Measurements from ENCODE around the gene C16orf54.
"Not testable (repeated sequence)": the region's sequence is repeated elsewhere in the genome, so short reads cannot be mapped to it uniquely, and the experiment has no call there.

The C16orf54 gene

GRCh38 chr16:29769507-29769906 is 23.7 kb upstream of the C16orf54 start:
- DNase-seq (ENCODE audit: low read depth) = no peak

GRCh38 chr16:29767062-29767461 is 21.3 kb upstream of the C16orf54 start:
- DNase-seq (ENCODE audit: low read depth) = no peak

GRCh38 chr16:29766571-29766970 is 20.8 kb upstream of the C16orf54 start:
- no peak for DNase-seq (ENCODE audit: low read depth)

- DNase-seq (ENCODE audit: low read depth) = no peak
Measured at GRCh38 chr16:29765167-29766032, 19.6 kb upstream of the C16orf54 start.

DNA sequence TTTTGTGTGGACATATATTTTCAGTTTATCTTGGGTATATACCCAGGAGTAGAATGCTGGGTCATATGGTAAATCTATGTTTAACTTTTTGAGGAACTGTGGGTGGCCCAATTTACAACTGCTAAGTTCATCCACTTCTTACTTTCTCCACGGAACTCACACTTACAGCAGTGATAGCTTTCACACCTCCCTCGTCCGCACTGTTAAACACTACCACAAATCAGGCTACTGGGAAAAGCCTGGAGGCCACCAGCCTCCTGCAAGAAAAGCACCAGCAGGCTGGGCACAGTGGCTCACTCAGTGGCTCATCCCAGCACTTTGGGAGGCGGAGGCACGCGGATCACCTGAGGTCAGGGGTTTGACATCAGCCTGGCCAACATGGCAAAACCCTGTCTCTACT is 17.5 kb upstream of the C16orf54 start:
- DNase-seq (ENCODE audit: low read depth) = no peak

DNA sequence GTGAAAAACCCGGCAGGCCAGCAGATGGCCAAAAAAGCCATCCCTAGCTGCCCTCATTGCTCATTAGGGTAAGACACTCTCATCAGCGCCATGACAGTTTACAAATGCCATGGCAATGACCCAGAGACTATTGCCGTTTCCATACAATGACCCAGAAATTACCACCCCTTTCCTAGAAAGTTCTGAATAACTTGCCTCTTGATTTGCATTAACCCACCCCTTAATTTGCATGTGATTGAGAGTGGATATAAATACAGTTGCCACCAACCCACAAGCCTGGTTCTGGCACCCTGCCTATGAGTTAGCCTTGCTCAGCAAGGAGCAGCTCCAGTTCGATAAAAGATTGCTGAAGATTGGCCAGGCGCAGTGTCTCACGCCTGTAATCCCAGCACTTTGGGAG is 16.1 kb upstream of the C16orf54 start:
- no peak for DNase-seq (ENCODE audit: low read depth)

DNA sequence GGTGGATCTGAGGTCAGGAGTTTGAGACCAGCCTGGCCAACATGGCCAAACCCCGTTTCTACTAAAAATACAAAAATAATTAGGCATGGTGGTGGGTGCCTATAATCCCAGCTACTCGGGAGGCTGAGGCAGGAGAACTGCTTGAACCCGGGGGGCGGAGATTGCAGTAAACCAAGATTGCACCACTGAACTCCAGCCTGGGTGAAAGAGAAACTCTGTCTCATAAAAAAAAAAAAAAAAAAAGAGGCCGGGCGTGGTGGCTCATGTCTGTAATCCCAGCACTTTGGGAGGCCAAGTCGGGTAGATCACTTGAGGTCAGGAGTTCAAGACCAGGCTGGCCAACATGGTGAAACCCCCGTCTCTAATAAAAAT is 15.5 kb upstream of the C16orf54 start:
- DNase-seq (ENCODE audit: low read depth) = not testable (repeated sequence)

GRCh38 chr16:29760567-29761279 is 14.9 kb upstream of the C16orf54 start:
- no peak for DNase-seq (ENCODE audit: low read depth)

GRCh38 chr16:29757950-29758466 is 12.2 kb upstream of the C16orf54 start:
- DNase-seq (ENCODE audit: low read depth) = no peak

GRCh38 chr16:29757086-29757485 is 11.3 kb upstream of the C16orf54 start:
- not testable (repeated sequence) for DNase-seq (ENCODE audit: low read depth)

DNA sequence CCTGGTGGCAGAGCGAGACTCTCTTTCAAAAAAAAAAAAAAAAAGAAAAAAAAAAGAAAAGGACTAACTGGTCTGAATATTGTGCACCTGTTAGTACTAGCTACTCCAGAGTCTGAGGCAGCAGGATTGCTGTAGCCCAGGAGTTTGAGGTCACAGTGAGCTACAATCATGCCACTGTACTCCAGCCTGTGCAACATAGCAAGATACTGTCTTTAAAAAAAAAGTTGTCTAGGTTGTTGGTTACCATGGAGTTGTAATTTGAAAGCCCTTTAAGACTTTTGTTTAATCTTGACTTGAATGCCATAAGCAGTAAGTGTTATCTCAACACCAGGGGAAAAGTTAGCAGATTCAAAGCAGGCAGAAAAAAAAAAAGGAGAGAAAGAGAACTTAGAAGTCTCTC is 10.9 kb upstream of the C16orf54 start:
- DNase-seq (ENCODE audit: low read depth) = no peak

DNA sequence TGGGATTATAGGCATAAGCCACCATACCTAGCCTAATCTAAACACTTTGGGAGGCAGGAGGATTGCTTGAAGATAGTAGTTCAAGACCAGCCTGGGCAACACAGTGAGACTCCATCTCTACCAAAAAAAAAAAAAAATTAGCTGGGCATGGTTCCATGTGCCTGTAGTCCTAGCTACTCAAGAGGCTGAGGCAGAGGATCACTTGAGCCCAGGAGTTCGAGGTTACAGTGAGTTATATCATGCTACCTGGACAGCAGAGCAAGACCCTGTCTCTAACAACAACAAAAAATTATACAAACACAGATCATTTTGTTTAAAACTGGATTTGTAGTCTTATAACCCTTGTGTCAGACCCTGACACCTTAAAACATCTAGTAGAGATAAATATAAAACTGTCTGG is 7.7 kb upstream of the C16orf54 start:
- DNase-seq (ENCODE audit: low read depth) = no peak

- DNase-seq (ENCODE audit: low read depth) = not testable (repeated sequence)
Measured at GRCh38 chr16:29748760-29749149, 3.0 kb upstream of the C16orf54 start.

DNA sequence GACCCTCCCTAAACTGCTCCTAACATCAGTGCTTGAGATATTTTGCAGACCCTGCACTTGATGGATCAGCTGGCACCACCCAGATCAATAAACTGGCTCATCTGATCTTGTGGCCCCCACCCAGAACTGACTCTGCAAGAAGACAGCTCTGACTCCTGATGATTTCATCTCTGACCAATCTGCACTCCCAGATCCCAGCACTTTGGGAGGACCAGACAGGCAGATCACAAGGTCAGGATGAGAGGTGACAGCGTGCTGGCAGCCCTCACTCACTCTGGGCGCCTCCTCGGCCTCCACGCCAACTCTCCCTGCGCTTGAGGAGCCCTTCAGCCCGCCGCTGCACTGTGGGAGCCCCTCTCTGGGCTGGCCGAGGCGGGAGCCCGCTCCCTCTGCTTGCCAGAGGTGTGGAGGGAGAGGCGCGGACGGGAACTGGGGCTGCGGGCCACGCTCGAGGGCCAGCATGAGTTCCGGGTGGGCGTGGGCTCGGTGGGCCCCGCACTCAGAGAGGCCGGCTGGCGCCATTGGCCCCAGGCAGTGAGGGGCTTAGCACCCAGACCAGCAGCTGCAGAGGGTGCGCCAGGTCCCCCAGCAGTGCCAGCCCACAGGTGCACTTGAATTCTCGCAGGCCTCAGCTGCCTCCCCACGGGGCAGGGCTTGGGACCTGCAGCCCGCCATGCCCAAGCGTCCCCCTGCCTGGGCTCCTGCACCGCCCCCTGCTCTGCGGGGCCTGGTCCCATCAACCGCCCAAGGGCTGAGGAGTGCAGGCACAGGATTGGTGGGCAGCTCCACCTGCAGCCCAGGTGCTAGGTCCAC is 2.4 kb upstream of the C16orf54 start:
- no peak for DNase-seq (ENCODE audit: low read depth)

GRCh38 chr16:29746518-29746917 is 728 bp upstream of the C16orf54 start:
- DNase-seq (ENCODE audit: low read depth) = not testable (repeated sequence)

GRCh38 chr16:29745121-29745852 is 503 bp downstream of the C16orf54 start:
- DNase-seq (ENCODE audit: low read depth) = no peak

- DNase-seq (ENCODE audit: low read depth) = no peak
Measured at GRCh38 chr16:29744541-29745101, 1.2 kb downstream of the C16orf54 start.

GRCh38 chr16:29743827-29744531 is 1.8 kb downstream of the C16orf54 start:
- DNase-seq (ENCODE audit: low read depth) = no peak

DNA sequence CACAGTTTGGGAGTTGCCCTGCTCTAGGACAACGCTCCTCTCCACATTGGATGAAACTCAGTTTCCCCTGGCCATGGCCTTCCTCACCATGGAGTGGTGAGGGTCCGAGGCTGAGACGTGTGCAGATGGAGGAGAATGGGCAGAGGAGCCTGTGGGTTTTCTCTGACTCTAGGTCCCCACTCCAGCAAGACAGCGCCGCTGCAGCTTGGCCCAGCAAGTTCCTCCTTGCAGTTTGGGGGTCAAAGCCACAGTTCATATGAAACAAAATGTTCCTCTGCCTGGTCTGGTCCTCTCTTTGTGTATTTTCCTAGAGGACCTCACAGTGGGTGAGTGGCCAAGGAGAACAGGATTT is 2.3 kb downstream of the C16orf54 start:
- no peak for DNase-seq (ENCODE audit: low read depth)

- DNase-seq (ENCODE audit: low read depth) = no peak
Measured at GRCh38 chr16:29742683-29743275, 3.0 kb downstream of the C16orf54 start.

Measured in HS-27A (cell line).